PC-9 (cell line): ENCODE measurements around the gene TSKS.

Source experiments
- CTCF ChIP-seq: fragments of 200-600 bp; sonication (generic); conservative IDR thresholded peaks from 2 replicates; pipeline ENCODE4 v1.6.1; 2017; ENCODE audit warnings: mixed run types, antibody characterized with exemption, mild to moderate bottlenecking, moderate library complexity
- EZH2 ChIP-seq: fragments of 200-600 bp; sonication (generic); IDR thresholded peaks from 2 replicates; pipeline ENCODE4 v1.8.0; 2017; ENCODE audit warnings: antibody characterized with exemption, low read depth

GRCh38 chr19:49780861-49781260 is 17.8 kb upstream of the TSKS start:
- TF ChIP-seq CTCF (no peak), EZH2 (no peak)
